Panc1 (cell line): ENCODE results near the gene MAL. TPM values are rescaled to one million over a fixed set of nuclear protein-coding genes. Genes with fewer than 3 reads are reported as not detected.

Experiments used
- ATAC-seq: fragments of 200-7000 bp; cut with Tn5 transposase; 2 replicates; pipeline ENCODE4 v1.9.1; 2020; ENCODE audit warnings: mild to moderate bottlenecking, moderate library complexity
- BruUV-seq: library from RNA; stranded (reverse); fragments of 400-500 nt; replicated peaks from 2 replicates; lab custom pipeline; 2021; lab: Mats Ljungman, UMichigan
- CTCF ChIA-PET: fragments of 300-600 bp; sonication (Branson Sonifier 250); formaldehyde crosslinking; loops from one replicate; lab custom pipeline; 2022; ENCODE audit warnings: antibody characterized with exemption; lab: Charles Lee
- POLR2A ChIA-PET: fragments of 300-600 bp; sonication (Branson Sonifier 250); formaldehyde crosslinking; loops from one replicate; lab custom pipeline; 2022; ENCODE audit warnings: antibody characterized with exemption; lab: Charles Lee
- DNase-seq: peaks from one replicate; pipeline ENCODE4 v3.0.0-alpha.2; 2010; ENCODE audit warnings: low read depth, low spot score
- H3K27ac ChIP-seq: 2 replicates; pipeline ENCODE4 v1.5.1; 2011; ENCODE audit warnings: mild to moderate bottlenecking, low read length, inconsistent platforms
- H3K27me3 ChIP-seq: fragments of 200-500 bp; sonication (Bioruptor generic); 2 replicates; pipeline ENCODE4 v1.6.0; 2014; ENCODE audit warnings: low read length, inconsistent platforms; ENCODE audit not compliant: control insufficient read depth, insufficient read depth
- H3K36me3 ChIP-seq: fragments of 200-500 bp; sonication (Bioruptor generic); 2 replicates; pipeline ENCODE4 v1.5.1; 2014; ENCODE audit warnings: inconsistent platforms, mild to moderate bottlenecking, low read length, moderate library complexity; ENCODE audit not compliant: control insufficient read depth, insufficient read depth
- H3K4me1 ChIP-seq: 2 replicates; pipeline ENCODE4 v1.5.1; 2011; ENCODE audit warnings: inconsistent platforms, mild to moderate bottlenecking, low read length, moderate library complexity; ENCODE audit not compliant: control insufficient read depth, insufficient read depth
- H3K4me3 ChIP-seq, 2 experiments: 2 replicates each; pipeline ENCODE4 v1.5.1; 2011 to 2012; ENCODE audit warnings: low read depth in 2 of 2, low read length in 2 of 2, mild to moderate bottlenecking in 2 of 2, inconsistent platforms in 1 of 2, moderate library complexity in 1 of 2
- H3K9me3 ChIP-seq: fragments of 200-500 bp; sonication (Bioruptor generic); 2 replicates; pipeline ENCODE4 v1.5.1; 2014; ENCODE audit warnings: low read depth, mild to moderate bottlenecking, inconsistent platforms, low read length, moderate library complexity; ENCODE audit not compliant: control insufficient read depth, insufficient read depth
- CTCF ChIP-seq: fragments of 450-650 bp; IDR thresholded peaks from 2 replicates; pipeline ENCODE4 v1.5.1; 2017; ENCODE audit warnings: mild to moderate bottlenecking
- POLR2AphosphoS5 ChIP-seq: IDR thresholded peaks from 2 replicates; pipeline ENCODE4 v1.6.1; 2012; ENCODE audit warnings: mild to moderate bottlenecking, low read depth, low read length, moderate library complexity
- REST ChIP-seq, 2 experiments: IDR thresholded peaks; 2 replicates each; pipeline ENCODE4 v1.6.1; 2011 to 2012; ENCODE audit warnings: low read depth in 2 of 2, control low read depth in 1 of 2, low read length in 1 of 2, mild to moderate bottlenecking in 1 of 2, moderate library complexity in 1 of 2; ENCODE audit not compliant: insufficient read depth in 1 of 2
- SIN3A ChIP-seq: IDR thresholded peaks from 2 replicates; pipeline ENCODE4 v1.6.1; 2012; ENCODE audit warnings: low read depth, mild to moderate bottlenecking, low read length, moderate library complexity, borderline replicate concordance; ENCODE audit not compliant: insufficient read depth
- TCF7L2 ChIP-seq: IDR thresholded peaks from 2 replicates; pipeline ENCODE4 v1.6.1; 2011; ENCODE audit warnings: mild to moderate bottlenecking, low read depth, low read length, inconsistent platforms
- in situ Hi-C: cut with HindIII; loops from 2 replicates; pipeline ENCODE4 v1.10.0; 2016; ENCODE audit warnings: low sequenced_read_pairs, low pct_unique_long_range_greater_than_20kb
- intact Hi-C: fragments of 100-400 bp; cut with micrococcal nuclease; formaldehyde crosslinking; loops from one replicate; pipeline ENCODE4 v1.10.0; 2022; ENCODE audit not compliant: unreplicated experiment
- total RNA-seq: library from RNA; stranded (reverse); gene quantifications from one replicate; pipeline ENCODE4 v1.2.1, GENCODE V29; 2021; ENCODE audit not compliant: unreplicated experiment

MAL gene
- total RNA-seq, 1 experiment from 2014 or later: 1.3 TPM

DNA sequence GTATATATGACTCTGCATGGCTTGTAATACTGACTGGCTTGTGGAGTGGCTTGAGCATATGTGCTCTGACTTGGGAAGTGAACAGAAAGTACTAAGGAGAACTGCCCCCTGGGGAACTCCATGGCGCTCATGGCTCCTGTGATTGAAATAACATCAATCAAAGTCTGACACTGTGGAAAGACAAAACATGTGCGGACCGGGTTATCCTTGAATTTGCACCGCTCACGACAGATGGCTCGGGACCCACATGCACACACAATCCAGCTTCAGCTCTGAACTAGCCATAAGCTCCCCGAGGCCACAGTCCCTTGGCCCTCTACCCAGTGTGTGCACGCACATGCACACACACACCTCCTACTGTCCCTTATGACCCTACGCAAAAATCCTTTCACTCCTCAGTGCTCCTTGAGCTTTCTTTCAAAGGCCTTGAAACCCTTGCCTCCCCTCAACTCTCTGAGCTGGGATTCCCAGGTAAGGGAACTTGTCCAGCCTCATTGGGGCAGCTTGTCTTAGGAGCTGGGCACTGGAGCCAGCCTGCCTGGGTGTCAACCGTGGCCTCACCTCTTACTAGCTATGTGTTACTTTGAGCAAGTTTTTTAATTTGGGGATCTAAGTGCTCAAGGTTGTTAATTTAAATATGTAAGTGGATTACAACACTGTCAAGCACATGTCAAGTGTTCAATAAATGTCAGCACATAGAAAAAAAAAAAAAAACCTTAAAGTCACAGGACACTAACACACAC lies 52.5 kb downstream of the MAL start:
- intact Hi-C loops: no loop called here
- POLR2A ChIA-PET: interaction anchor here (0.5 kb wide), 1 partner anchor 54 kb away, joined by 3 read pairs; no protein-coding TSS in a partner anchor
- peaks cover 10% of the 10 kb centered on the region for H3K27me3 ChIP-seq

More for the DNA sequence above, 52.5 kb downstream of the MAL start:
- Histone ChIP-seq H3K9me3 (no peaks in the 10 kb centered on the region), H3K4me1 (no peaks in the 10 kb centered on the region; the same call in none of the 2 replicates), H3K36me3 (no peaks in the 10 kb centered on the region), H3K4me3 (no peak overlapping the region), H3K27ac (no peak overlapping the region)
- in situ Hi-C loops: no loop called here
- DNase-seq: no peak
- no peak for ATAC-seq
- no peak for TF ChIP-seq SIN3A
- no peak for TF ChIP-seq REST (IDR thresholded peaks at IDR 0.05; ENCODE audit: insufficient read depth in 1 of 2, low read depth in 2 of 2, low read length in 1 of 2)
- TF ChIP-seq TCF7L2: no peak
- no peak for TF ChIP-seq CTCF
- TF ChIP-seq POLR2AphosphoS5: no peak
- no TSS peak for BruUV-seq
- CTCF ChIA-PET: interaction anchor here (0.6 to 2.8 kb wide), 5 partner anchors 9 to 431 kb away, joined by 3 to 14 read pairs (median 3); no protein-coding TSS in a partner anchor
